K562 treated with DMSO at 1 percent for 4 hours (cell line): ENCODE measurements around the gene AIF1. TPM values are rescaled to one million over a fixed set of nuclear protein-coding genes. Genes with fewer than 3 reads are reported as not detected.

Experiments used
- total RNA-seq: library from RNA; unstranded; fragments of 300-600 nt; gene quantifications from 2 replicates; pipeline ENCODE4 v1.2.3, GENCODE V29; 2022; ENCODE audit not compliant: insufficient read depth

Gene AIF1
- 26.7 and 27.1 TPM in 2 replicates for total RNA-seq

GRCh38 chr6:31614684-31615578 lies at the start of gene AIF1:
TSS of gene AIF1 (plus strand) at chr6:31615234. CDS start at chr6:31615330, 96 bp downstream.

GRCh38 chr6:31572041-31572911 lies 42.8 kb upstream of the AIF1 start, which contains the start of gene LTA:
TSS of gene LTA (plus strand) at chr6:31572289. CDS start at chr6:31572743, 454 bp downstream.

GRCh38 chr6:31575335-31575901 lies 39.6 kb upstream of the AIF1 start, which contains the start of gene TNF:
TSS of gene TNF (plus strand) at chr6:31575565. CDS start at chr6:31575742, 177 bp downstream.

GRCh38 chr6:31582230-31582643 lies 32.8 kb upstream of the AIF1 start, which contains the start of gene LTB:
TSS of gene LTB (minus strand) at chr6:31582424. CDS start at chr6:31582417, 7 bp downstream.

GRCh38 chr6:31586008-31586407 lies 29.0 kb upstream of the AIF1 start, which contains the start of gene LST1:
TSS of gene LST1 (plus strand) at chr6:31586277. CDS start at chr6:31587300, 1,023 bp downstream.

GRCh38 chr6:31620586-31621319 lies 5.7 kb downstream of the AIF1 start, which contains the start of gene PRRC2A:
TSS of gene PRRC2A (plus strand) at chr6:31620715. CDS start at chr6:31622790, 2,075 bp downstream.

GRCh38 chr6:31655349-31656237 lies 40.6 kb downstream of the AIF1 start, which contains the start of gene APOM:
TSS of gene APOM (plus strand) at chr6:31655894. CDS start at chr6:31655967, 73 bp downstream.

GRCh38 chr6:31660381-31661261 lies 45.6 kb downstream of the AIF1 start, which contains the start of gene C6orf47:
TSS of gene C6orf47 (minus strand) at chr6:31660778. CDS start at chr6:31659947, 831 bp downstream.

GRCh38 chr6:31664790-31665500 lies 49.9 kb downstream of the AIF1 start, which contains the start of gene GPANK1:
TSS of gene GPANK1 (minus strand) at chr6:31664997. CDS start at chr6:31664478, 519 bp downstream.

GRCh38 chr6:31665501-31666336 lies 50.7 kb downstream of the AIF1 start, which contains the start of gene CSNK2B:
TSS of gene CSNK2B (plus strand) at chr6:31666080. CDS start at chr6:31666832, 752 bp downstream.

Other genes starting within 250 kb of the AIF1 start
- 24.3 and 25.4 TPM in 2 replicates for gene MICA, start 211.6 kb upstream of the AIF1 start, total RNA-seq
- gene MICB, start 117.1 kb upstream of the AIF1 start, total RNA-seq = 20.6 and 25.7 TPM in 2 replicates
- not detected in 2 replicates for gene MCCD1, start 86.3 kb upstream of the AIF1 start, total RNA-seq
- gene DDX39B, start 73.2 kb upstream of the AIF1 start, total RNA-seq = 175 and 204 TPM in 2 replicates
- gene ATP6V1G2, start 68.6 kb upstream of the AIF1 start, total RNA-seq = not detected in 2 replicates
- 54.0 and 55.3 TPM in 2 replicates for gene NFKBIL1, start 67.6 kb upstream of the AIF1 start, total RNA-seq
- not detected in 2 replicates for gene LTA, start 42.9 kb upstream of the AIF1 start, total RNA-seq
- 0.39 TPM in 1 of 2 replicates, not detected in the other for gene TNF, start 39.7 kb upstream of the AIF1 start, total RNA-seq
- not detected in 2 replicates for gene LTB, start 32.8 kb upstream of the AIF1 start, total RNA-seq
- gene LST1, start 29.0 kb upstream of the AIF1 start, total RNA-seq = 8.0 and 9.8 TPM in 2 replicates
- gene NCR3, start 22.2 kb upstream of the AIF1 start, total RNA-seq = 1.7 TPM in 1 of 2 replicates, not detected in the other
- 185 and 248 TPM in 2 replicates for gene PRRC2A, start 5.5 kb downstream of the AIF1 start, total RNA-seq
- 380 and 409 TPM in 2 replicates for gene BAG6, start 37.4 kb downstream of the AIF1 start, total RNA-seq
- 8.4 and 11.2 TPM in 2 replicates for gene APOM, start 40.7 kb downstream of the AIF1 start, total RNA-seq
- 17.7 and 18.6 TPM in 2 replicates for gene C6orf47, start 45.5 kb downstream of the AIF1 start, total RNA-seq
- gene GPANK1, start 49.8 kb downstream of the AIF1 start, total RNA-seq = 23.4 and 36.8 TPM in 2 replicates
- 613 and 654 TPM in 2 replicates for gene CSNK2B, start 50.8 kb downstream of the AIF1 start, total RNA-seq
- 5.0 and 12.4 TPM in 2 replicates for gene LY6G5B, start 54.7 kb downstream of the AIF1 start, total RNA-seq
- gene LY6G5C, start 65.8 kb downstream of the AIF1 start, total RNA-seq = 3.4 TPM in 1 of 2 replicates, not detected in the other
- 91.1 and 99.5 TPM in 2 replicates for gene ABHD16A, start 88.1 kb downstream of the AIF1 start, total RNA-seq
- gene LY6G6F, start 91.6 kb downstream of the AIF1 start, total RNA-seq = not detected in 2 replicates
- gene LY6G6D, start 100.1 kb downstream of the AIF1 start, total RNA-seq = not detected in 2 replicates
- not detected in 2 replicates for gene LY6G6C, start 106.5 kb downstream of the AIF1 start, total RNA-seq
- gene MPIG6B, start 108.1 kb downstream of the AIF1 start, total RNA-seq = 0.51 TPM in 1 of 2 replicates, not detected in the other
- 66.8 and 75.1 TPM in 2 replicates for gene DDAH2, start 114.1 kb downstream of the AIF1 start, total RNA-seq
- 1,213 and 1,370 TPM in 2 replicates for gene CLIC1, start 121.3 kb downstream of the AIF1 start, total RNA-seq
- gene MSH5, start 124.8 kb downstream of the AIF1 start, total RNA-seq = 22.0 and 30.3 TPM in 2 replicates
- gene SAPCD1, start 147.4 kb downstream of the AIF1 start, total RNA-seq = 2.6 and 8.2 TPM in 2 replicates
- gene VWA7, start 162.1 kb downstream of the AIF1 start, total RNA-seq = 5.4 and 5.6 TPM in 2 replicates
- gene VARS1, start 180.5 kb downstream of the AIF1 start, total RNA-seq = 147 and 165 TPM in 2 replicates
- 139 and 155 TPM in 2 replicates for gene LSM2, start 191.7 kb downstream of the AIF1 start, total RNA-seq
- 2.5 and 2.8 TPM in 2 replicates for gene HSPA1L, start 200.0 kb downstream of the AIF1 start, total RNA-seq
- 641 and 912 TPM in 2 replicates for gene HSPA1A, start 200.3 kb downstream of the AIF1 start, total RNA-seq
- 595 and 769 TPM in 2 replicates for gene HSPA1B, start 212.5 kb downstream of the AIF1 start, total RNA-seq
- gene NEU1, start 247.6 kb downstream of the AIF1 start, total RNA-seq = 232 TPM in 2 replicates